Stimulated activated CD8-positive, alpha-beta memory T cell treated with anti-CD3 and anti-CD28 coated beads, Interleukin-15, amount 100 ng/mL, for 48 hours (primary cell): ENCODE data around the gene PPP2R3B.
"Not testable (repeated sequence)": the region's sequence is repeated elsewhere in the genome, so short reads cannot be mapped to it uniquely, and the experiment has no call there.

Experiments
- DNase-seq, 2 donors: peaks; one replicate each; pipeline ENCODE4 v3.0.0-alpha.2; 2020; ENCODE audit warnings: low read depth in 2 of 2

The PPP2R3B gene

GRCh38 chrX:405149-405548 lies 18.4 kb upstream of the PPP2R3B start:
- no peak for DNase-seq

GRCh38 chrX:404656-405055 lies 17.9 kb upstream of the PPP2R3B start:
- DNase-seq: no peak

- no peak for DNase-seq
Observed at GRCh38 chrX:402857-403256, 16.1 kb upstream of the PPP2R3B start.

GRCh38 chrX:400258-400657 lies 13.6 kb upstream of the PPP2R3B start:
- DNase-seq: no peak

GRCh38 chrX:397575-397974 lies 10.9 kb upstream of the PPP2R3B start:
- no peak for DNase-seq

- no peak for DNase-seq
Observed at GRCh38 chrX:394830-395229, 8.1 kb upstream of the PPP2R3B start.

- DNase-seq: no peak
Observed at GRCh38 chrX:392575-392846, 5.8 kb upstream of the PPP2R3B start.

GRCh38 chrX:391717-392574 lies 5.2 kb upstream of the PPP2R3B start:
- no peak for DNase-seq

GRCh38 chrX:390459-390858 lies 3.8 kb upstream of the PPP2R3B start:
- DNase-seq: no peak

GRCh38 chrX:389021-389441 lies 2.3 kb upstream of the PPP2R3B start:
- no peak for DNase-seq

- DNase-seq: no peak
Observed at GRCh38 chrX:387729-388128, 1.0 kb upstream of the PPP2R3B start.

GRCh38 chrX:386239-386767 lies 404 bp downstream of the PPP2R3B start:
- DNase-seq: peak; percentile 29 to 52

GRCh38 chrX:385736-386135 lies 971 bp downstream of the PPP2R3B start:
- DNase-seq: not testable (repeated sequence)

GRCh38 chrX:384861-385260 lies 1.8 kb downstream of the PPP2R3B start:
- DNase-seq: no peak

GRCh38 chrX:378443-378842 lies 8.3 kb downstream of the PPP2R3B start:
- DNase-seq: no peak

GRCh38 chrX:376206-376605 lies 10.5 kb downstream of the PPP2R3B start:
- DNase-seq: not testable (repeated sequence)

- DNase-seq: no peak
Observed at GRCh38 chrX:375181-376036, 11.3 kb downstream of the PPP2R3B start.

GRCh38 chrX:374596-374995 lies 12.1 kb downstream of the PPP2R3B start:
- no peak for DNase-seq

- no peak for DNase-seq
Observed at GRCh38 chrX:373641-374471, 12.9 kb downstream of the PPP2R3B start.

GRCh38 chrX:372856-373640 lies 13.7 kb downstream of the PPP2R3B start:
- DNase-seq: no peak

GRCh38 chrX:371907-372306 lies 14.8 kb downstream of the PPP2R3B start:
- no peak for DNase-seq
